NCI-H748 treated with DMSO at 0.1 percent for 48 hours (cell line): ENCODE measurements around the gene PDE1C.

Experiments used
- DNase-seq: peaks from one replicate; lab custom pipeline; 2025; lab: John Stamatoyannopoulos, UW

PDE1C gene

DNA sequence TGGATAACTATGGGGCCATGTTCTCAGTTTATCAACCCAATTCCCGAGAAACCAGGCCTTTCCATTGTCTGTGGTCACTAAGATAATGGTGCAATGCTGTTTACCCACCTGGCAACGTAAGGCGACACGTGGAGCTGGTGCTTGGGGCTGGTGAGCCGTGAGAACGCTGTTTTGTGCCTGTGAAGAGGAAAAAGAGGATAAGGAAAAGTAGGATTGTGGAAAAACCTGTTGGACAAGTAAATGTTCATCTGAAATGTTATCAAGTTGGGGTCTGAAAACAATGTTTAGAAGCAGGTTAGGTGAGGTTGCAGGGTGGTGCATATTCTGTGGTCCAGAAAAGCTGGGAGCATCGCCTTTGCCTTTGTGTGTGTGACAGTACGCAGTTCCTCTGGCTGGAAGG, 294.7 kb downstream of the PDE1C start:
- peak; percentile 88 for DNase-seq

DNA sequence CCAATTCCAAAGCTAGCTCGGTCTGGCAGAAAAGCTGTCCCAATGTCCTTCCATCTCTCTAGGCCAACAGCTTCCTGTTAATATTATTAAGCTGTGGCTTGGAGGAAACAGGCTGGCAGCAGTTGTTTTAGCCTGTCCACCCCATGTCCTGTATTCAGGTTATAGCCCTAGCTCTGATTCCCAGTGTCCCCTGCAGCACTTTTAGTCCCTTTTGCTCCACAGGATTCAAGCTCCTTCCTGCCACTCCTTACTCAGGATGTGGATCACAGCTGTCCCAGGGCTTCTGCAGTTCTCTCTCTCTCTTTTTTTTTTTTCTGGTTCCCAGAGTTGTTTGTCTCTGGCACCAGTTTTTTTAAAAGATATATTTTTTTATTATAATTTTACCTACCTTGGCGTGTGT, 298.0 kb downstream of the PDE1C start:
- DNase-seq, result no peak

DNA sequence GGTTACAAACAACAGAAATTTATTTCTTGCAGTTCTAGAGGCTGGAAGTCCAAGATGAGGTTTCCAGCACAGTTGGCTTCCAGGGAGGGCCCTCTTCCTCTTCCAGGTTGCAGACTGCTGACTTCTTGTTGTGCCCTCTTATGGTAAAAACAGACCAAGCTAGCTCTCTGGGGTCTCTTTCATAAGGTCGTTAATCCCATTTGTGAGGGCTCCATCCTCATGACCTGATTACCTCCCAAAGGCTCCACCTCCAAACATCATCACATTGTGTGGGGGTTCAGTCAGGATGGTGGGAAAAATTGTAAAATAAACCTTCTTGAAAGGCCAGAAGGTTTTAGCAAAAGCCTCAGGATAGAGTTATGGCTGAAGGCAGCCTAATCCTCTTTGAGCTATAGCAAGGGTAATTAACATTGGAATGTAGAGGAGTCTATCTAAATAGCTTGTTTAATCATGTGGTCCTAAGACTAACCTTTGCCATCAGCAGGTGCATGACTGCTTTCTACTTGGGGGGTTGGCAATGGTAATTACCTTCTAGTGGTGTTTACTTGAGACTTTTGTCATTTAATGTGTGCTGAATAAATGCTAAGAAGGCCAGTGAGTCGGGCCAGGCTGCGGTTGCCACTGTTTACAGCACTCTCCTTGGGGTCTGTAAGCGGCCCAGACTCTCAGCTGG, 302.4 kb downstream of the PDE1C start:
- DNase-seq, result no peak

DNA sequence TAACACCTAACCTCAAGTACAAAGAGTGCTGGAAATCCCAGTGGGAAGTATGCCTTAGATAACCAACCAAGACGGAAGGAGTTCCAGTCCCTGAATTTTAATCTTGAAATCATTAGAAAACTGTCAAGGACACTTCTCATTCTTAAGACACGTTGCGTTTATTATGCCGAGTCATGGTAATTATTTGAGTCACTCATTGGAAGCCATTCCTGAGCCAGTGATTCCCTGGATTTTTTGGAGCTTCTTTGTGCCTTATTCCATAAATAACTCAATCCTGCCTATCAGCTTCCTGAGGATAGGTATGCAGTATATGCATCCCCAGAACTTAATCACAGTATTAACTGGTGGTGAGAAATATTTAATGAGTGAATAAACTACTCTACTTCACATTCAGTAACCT, 305.7 kb downstream of the PDE1C start:
- no peak for DNase-seq

DNA sequence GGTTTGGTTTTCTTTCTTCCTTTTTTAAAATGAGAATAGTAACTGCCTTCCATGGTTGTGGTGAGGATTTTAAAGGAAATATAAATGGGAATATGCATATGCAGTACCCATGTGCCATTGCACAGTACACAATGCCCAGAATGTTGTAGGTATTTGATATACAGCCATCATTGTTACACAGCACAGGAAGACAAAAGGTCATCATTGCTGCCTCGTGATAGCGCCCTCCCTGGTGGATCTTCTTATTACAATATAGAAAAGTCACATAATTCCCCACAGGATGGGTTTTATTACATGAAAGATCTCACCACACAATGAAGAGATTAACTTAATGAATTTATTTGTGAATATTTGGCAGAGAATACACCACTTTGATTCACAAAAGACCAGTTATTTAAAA, 306.7 kb downstream of the PDE1C start:
- no peak for DNase-seq

DNA sequence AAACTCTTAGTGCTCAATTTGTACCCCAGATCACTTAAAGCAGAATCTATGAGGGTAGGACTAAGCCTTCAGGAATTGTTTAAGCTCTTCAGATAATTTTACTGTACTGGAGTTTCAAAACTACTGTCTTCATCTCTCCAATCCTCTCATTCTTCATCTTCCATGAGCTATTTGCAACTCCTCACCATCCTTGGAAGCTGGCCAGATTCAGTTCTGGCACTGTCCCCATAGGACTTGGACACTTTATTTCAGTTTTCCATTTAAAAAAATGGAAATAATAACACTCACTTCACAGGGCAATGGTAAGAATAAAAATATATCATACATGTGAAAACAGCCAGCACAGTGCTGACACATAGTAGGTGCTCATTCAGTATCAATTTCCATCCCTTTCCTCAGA, 308.6 kb downstream of the PDE1C start:
- no peak for DNase-seq

DNA sequence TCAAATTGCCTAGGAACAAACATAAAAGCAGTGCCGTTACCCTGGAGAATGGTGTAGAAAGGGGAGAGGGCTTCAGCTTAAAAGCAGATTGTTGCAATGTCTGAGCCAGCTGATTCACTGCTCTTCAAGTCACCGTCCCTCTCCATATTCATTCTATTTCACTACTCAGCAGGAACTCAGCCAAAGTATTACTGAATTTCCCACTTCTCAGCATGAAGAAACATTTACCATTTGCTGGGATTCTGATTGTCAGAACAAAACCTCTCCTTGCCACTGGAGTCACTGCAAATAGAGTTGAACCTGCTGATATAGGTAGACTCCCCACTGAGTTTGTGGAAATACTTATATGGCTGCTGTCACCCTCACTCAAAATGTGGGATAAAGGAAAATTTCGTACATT, 311.5 kb downstream of the PDE1C start:
- DNase-seq, result no peak

DNA sequence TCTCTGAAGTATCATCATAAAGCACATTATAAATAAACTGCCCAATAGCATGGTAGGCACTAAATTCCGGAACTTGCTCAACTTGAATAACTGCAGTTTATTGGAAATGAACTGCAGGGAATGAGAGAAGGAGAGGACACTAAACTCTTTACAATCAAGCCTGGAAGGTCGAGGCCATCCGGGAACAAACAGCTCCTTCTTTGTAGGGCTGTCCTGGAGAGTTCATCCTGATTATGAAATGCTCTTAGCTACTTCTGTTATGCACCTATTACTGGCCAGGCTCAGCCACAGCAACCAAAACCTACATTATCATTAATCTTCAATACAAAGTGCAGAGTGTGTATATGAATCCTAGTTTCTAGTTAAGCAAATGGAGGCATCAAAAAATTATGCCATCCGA, 318.5 kb downstream of the PDE1C start:
- no peak for DNase-seq

DNA sequence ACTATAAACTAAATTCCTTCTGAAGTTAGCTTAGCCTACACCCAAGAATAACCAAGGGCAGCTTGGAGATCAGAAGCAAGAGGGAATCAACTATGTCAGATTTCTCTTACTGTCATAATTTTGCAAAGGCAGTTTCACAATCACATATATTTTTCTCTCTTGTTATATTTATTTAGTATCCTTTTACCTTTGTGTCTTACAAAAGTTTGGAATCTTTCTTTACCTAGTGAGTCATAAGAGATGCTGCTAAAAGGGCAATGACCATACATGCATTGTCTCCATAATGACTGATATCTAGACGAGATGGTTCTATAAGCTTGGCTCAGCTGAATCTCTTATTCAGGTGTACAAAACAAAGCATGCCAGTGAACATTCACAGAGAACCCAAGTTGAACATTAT, 322.1 kb downstream of the PDE1C start:
- no peak for DNase-seq

DNA sequence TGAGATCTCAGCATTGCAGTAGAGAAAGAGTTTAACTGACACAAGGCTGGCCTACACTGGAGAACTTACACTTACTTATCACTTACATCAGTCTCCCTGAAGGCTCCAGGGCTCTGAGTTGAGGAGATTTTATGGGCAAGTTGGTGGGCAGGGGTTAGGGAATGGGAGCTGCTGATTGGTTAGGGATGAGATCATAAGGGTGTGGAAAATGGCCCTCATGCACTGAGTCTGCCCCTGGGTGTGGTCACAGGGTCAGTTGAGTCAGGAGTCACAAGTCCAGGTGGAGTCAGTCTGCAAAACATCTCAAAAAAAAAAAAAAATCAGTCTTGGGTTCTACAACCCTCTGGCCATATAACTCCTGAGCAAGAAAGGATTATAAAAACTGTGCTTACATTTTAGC, 322.7 kb downstream of the PDE1C start:
- DNase-seq, result no peak

DNA sequence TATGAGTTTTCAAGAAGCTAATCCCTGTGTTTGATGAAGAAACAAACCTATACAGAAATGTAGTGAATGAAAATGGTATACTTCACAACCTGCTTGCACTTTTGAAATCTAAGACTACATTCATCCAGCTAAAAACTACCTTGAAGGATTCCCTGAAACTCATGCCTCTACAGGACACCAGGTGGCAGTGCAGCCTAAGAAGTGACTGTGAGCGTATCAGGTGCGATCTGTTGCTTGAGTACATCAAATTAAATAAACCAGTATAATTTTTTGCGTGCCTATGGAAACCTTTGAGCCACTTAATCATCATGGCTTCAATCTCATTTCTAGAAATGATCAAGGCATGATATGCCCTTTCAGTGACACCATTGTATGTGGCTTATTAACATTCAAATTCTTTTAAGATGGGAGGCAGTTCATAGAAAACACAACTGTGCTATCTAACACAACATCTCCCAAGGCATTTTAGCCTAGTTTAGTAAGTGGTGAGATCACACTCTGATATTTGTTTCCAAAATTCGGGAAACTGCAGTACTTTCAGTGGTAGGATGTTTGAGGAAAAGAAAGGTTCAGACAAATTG, 325.8 kb downstream of the PDE1C start:
- DNase-seq, result peak; percentile 76

DNA sequence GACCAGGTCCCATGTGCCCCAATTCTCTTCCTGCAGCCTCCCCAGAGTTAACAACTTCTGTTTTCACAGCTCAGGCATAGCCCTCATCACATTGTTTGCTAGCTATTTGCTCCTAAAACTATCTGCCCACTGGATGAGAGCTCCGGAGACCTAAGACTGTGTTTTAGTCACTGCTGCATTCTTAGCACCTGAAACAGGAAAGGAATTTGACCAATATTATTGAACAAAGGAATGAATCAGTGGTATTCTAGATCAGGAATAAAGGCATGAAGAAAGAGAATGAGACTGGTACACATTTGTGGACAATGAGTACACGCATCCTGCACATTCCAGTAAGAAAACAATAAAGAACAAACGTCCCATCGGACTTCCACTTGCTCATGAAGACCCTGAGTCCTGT, 328.4 kb downstream of the PDE1C start:
- no peak for DNase-seq

DNA sequence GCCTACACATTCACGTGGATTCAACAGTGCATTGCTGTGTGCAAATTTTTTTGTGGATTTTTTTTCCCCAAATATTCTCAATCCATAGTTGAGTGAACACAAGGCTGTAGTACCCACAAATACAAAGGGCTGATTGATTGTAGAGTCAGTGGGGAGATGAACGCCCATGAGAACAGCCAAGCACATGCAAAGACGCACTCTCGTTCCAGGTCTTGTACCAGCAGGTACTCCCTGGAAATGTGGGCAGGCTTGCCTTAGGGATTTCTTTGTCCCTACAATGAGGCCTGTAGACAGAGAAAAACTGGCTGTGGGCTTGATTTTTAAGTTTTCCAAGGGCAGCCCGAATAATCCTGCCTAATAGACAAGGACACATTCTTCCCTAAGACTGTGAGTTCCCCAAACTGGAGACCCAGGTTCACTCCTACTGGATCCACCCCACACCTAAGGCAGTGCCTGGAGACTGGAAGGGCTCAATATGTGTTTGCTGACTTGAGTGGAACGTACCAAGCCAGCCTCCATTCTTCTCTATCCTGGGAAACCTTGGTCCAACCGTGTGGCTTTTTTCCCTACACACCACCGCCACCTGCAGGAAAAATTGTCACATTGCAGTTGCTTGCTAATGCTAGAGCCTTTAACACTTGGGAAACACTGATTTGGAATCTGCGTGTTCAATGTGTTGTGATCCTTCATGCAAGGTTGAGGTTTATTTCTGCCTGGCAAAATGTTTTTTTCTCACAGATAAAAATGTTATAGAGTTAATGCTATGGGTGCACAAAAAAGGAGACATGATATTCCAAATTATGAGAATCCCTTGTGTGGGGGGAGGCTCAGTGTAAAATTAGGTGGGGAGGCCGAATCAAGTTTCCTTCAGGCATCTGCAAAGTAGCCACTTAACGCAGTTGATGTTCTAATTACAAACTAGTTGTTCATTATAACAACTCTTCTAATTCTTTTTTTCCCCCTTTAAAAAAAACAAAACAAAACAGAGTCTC, 333.9 kb downstream of the PDE1C start:
- DNase-seq, result peak; percentile 73

DNA sequence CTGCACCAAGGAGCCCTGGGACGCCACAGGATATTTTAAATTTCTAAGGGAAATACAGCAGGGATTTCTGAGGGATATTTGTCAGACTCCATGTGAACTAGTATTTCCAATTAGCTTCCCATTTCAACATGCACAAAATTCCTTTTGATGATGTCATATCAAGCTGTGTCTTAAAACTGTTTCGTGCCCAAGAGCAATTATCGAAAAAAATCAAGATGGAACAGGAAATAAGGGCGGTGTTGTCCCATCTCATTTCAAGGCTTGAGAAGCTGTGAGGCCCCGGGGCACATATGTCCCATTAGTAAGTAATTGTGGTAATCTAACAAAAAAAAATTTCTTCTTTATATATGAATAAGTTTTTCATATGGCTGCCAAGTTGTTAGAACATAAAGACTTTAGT, 335.8 kb downstream of the PDE1C start:
- DNase-seq, result no peak

DNA sequence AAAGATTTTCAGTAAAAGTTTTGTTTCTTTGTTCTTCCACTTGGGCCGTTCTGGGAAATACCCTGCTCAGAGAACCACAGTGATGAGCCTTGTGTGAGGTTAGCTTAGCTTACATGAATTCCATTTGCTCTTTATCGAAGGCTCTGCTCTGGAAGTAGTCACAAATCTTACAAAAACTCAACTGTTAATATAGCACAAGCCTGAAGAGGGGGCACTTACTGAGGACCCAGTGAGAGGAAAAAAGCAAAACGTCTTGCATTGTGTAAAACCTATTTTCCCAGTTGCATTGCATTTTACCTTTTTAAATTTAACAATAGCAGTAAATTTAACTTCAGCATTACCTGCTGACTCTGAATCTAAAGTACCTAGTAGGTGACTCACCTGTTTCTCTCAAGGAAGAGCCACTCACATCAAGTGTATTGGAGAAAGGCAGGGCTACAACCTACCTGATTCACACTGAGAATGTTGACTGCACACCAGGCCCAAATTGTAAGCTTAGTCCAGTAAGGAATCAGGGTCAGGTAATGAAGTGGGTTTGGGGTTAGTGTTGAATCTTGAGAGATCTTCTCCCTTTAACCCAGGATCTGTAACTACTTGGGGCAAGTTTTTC, 340.9 kb downstream of the PDE1C start:
- DNase-seq, result no peak

DNA sequence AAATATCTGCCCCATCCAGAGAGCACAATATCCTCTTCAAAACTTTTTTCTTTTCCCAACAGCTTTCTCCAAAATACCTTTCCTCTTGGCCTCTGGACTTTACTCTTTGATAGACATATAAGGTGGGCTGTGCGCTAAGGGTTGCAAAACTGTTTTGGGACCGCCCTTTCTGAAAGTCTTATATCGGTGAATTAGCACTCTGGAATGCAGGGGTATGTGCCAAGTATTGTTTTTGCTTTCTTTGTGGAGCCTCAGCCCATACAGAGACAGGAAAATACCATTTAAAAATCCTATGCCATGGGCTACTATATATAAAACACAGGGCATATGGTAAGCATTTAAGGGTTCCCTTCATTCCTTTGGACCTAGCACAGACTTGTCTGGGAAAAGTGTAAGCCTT, 345.5 kb downstream of the PDE1C start:
- no peak for DNase-seq

DNA sequence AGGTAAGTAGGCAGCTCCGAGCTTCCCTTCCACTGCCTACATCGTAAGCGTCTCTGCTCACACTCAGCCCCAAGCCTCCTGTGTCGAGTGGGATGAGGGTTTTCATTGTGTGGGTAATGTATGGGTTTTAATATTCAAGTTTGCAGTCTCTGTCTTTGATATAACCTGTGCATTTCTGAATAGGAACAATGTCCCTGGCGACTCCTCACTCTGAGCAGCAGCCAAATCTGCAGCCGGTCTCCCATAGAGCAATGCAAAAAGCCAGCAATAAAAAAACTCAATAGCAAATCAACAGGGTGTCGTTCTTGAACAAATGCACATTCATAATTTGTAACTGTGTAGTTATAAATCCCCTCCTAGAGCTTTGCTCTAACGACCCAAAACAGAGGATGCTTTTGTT, 349.8 kb downstream of the PDE1C start:
- peak; percentile 38 for DNase-seq

DNA sequence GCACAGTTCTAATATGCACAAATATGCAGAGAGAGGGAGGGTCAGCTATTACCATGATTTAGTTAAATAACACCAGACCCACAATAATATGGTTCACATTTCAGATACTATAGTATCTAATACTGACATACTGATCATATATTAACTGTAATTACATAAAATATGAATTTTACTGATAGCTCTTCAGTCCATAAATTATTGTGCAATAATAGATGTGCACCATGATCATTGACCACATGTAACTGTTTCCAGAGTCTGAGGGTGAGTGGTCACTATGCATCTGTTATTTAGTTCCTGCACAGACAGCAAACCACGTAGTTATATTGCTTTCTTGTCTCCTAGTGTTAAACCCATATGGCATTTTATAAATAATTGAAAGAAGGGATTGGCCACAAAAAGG, 353.9 kb downstream of the PDE1C start:
- DNase-seq, result no peak

DNA sequence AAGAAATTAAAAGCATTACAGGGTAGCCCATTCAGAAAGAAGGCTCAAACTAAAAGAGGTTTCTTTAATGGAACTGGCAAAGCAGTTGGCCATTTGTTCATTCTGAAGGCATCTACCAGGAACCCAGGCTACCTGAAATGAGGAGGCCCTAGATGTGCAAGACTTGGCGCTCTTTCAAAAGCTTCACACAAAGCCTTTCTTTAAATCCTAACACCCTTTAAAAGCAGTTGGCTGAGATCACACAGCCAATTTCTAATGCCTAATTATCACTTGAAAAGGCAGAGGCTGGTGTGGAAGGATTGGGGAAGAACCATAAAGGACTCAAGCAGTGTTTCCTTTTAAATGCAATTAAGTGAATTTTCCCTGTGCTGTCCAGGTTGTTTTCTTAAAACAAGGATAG, 360.0 kb downstream of the PDE1C start:
- no peak for DNase-seq

DNA sequence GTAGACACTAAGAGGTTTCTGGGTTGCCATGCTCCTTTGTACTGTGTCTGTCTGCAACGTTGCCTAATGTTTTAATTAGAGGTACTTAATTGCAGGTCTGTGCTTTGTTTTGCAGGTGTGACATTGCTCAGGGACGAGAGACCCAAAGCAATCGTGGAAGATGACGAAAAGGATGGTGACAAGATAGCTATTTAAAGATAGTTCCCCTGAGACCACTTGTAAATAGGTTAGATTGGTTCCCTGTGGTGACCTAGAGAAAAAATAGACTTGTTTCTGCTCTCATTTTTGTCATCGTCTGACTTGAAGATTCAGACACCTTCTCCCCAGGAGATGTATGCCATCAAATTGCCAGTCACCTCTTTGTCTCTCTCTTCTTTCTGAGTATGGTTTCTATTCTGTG, 363.1 kb downstream of the PDE1C start:
- no peak for DNase-seq

DNA sequence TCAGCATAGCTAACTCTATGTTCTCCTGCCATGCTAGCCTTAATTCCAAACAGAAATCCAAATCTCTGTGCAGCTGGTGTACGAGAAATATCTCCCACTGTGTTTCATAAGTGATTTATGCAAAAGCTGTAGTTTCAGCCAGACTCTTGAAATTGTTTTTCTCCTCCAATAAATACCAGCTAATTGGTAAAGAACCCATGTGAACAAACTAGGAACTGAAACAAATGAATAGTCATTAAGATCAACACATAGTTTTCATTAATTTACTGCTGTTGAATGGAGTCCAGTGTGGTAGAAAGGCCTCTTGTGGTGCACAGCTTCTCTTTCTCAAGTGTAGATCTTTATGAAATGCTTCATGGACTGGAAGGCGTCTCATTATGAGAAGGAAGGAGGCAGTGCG, 364.8 kb downstream of the PDE1C start:
- no peak for DNase-seq

DNA sequence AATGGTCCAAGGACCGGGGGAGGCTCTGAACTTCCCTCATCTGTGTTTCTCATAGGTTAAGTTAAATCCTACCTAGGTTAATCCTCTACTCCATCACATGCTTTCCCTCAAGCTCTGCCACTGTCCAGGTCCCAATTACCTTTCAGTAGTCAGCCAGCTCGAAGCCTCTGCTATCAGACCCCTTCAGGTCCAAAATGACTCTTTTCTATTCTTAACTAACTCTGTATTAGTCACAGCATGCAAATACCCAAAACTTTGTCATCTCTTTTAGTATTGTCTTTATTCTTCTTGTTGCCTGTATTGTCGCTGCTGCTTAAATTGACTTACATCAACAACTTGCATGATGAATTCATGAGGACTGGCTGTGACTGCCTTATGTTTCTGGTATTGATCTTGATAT, 367.9 kb downstream of the PDE1C start:
- no peak for DNase-seq
